Testis (tissue), 3 donors: ENCODE data around the gene SASS6. TPM values are rescaled to one million over a fixed set of nuclear protein-coding genes. Genes with fewer than 3 reads are reported as not detected.

Experiments
- DNase-seq: peaks from one replicate; pipeline ENCODE4 v3.0.0-alpha.2; 2019
- H3K27ac ChIP-seq, 2 donors: fragments of 200-600 bp; sonication (generic); one replicate each; pipeline ENCODE4 v1.5.1; 2019
- H3K27me3 ChIP-seq: fragments of 200-600 bp; sonication (generic); one replicate; pipeline ENCODE4 v1.5.1; 2019
- H3K36me3 ChIP-seq: fragments of 200-600 bp; sonication (generic); one replicate; pipeline ENCODE4 v1.5.1; 2017; ENCODE audit warnings: low read depth; ENCODE audit errors: missing control alignments
- H3K4me1 ChIP-seq: fragments of 200-600 bp; sonication (generic); one replicate; pipeline ENCODE4 v1.5.1; 2019
- H3K4me3 ChIP-seq, 2 donors: fragments of 200-600 bp; sonication (generic); one replicate each; pipeline ENCODE4 v1.5.1; 2017 to 2019
- H3K9me3 ChIP-seq: fragments of 200-600 bp; sonication (generic); one replicate; pipeline ENCODE4 v1.5.1; 2017
- CTCF ChIP-seq, 3 experiments: fragments of 450-650 bp in 2 of 3; fragments of 200-600 bp in 1 of 3; sonication (generic) in 1 of 3; IDR thresholded peaks; one replicate each; pipeline ENCODE4 v1.5.1; 2016 to 2019; ENCODE audit warnings: antibody characterized with exemption in 3 of 3, mild to moderate bottlenecking in 2 of 3, moderate library complexity in 1 of 3
- POLR2A ChIP-seq: fragments of 450-650 bp; IDR thresholded peaks from one replicate; pipeline ENCODE4 v1.6.1; 2017; ENCODE audit warnings: antibody characterized with exemption, mild to moderate bottlenecking, moderate library complexity
- WGBS, 2 donors: methylation state at CpG; one replicate each; pipeline ENCODE4 v1.1.5; 2018; 5-methylcytosine and 5-hydroxymethylcytosine counted together
- intact Hi-C: fragments of 100-400 bp; cut with DNase I; formaldehyde crosslinking; loops from one replicate; pipeline ENCODE4 v1.15.1; 2023; ENCODE audit warnings: low total_unique reads
- polyA plus RNA-seq: library from polyadenylated mRNA; stranded (reverse); fragments of 350-450 nt; fragmentation: Illumina TruSeq; extraction: RNeasy Lipid Tissue Mini Kit (QIAGEN cat#74804); gene quantifications from one replicate; pipeline ENCODE4 v1.2.3, GENCODE V29; 2014; ENCODE audit warnings: low read depth, low replicate concordance; ENCODE audit not compliant: insufficient read depth
- total RNA-seq, 2 donors: library from RNA; depleted of rRNA; stranded (reverse); fragments of >200 nt; gene quantifications; one replicate each; pipeline ENCODE4 v1.2.3, GENCODE V29; 2016

The SASS6 gene
- total and polyA plus RNA-seq, 3 donors from 2014 or later: 5.4 to 13.4 (median 9.5) TPM

- intact Hi-C loops: loop anchor here (10.0 kb wide), 1 partner anchor 360 kb away; no protein-coding TSS in a partner anchor
- H3K4me3 ChIP-seq: no peak overlapping the region
- 73 to 80% methylated on average over 5 of the region's 5 CpGs for WGBS, 2 donors
- H3K4me1 ChIP-seq: no peaks in the 10 kb centered on the region
- no peak for DNase-seq
- no peaks in the 10 kb centered on the region for H3K9me3 ChIP-seq
- no peak overlapping the region for H3K27ac ChIP-seq
- H3K27me3 ChIP-seq: no peaks in the 10 kb centered on the region
- no peaks in the 10 kb centered on the region for H3K36me3 ChIP-seq
- TF ChIP-seq POLR2A (no peak), CTCF (IDR thresholded peaks at IDR 0.05) (no peak)
Measured at GRCh38 chr1:100164702-100165101, 32.0 kb upstream of the SASS6 start.

DNA sequence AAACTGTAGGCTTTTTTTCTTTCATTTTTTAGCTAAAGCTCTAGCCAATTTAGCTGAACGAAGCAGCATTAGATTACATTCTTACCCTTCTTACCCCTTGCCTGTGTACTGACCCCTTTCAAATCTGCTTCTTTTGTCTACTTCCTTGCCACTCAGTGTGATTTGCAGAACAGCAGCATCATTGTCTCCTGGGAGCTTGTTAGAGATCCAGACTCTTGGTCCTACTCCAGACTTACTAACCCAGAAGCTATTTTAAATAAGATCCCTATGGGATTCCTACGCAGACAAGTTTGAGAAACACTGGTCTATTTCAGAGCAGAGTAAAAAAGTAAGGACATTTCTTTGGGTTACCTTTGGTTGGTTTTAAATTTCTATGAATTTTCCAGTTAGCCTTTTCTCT is 31.5 kb upstream of the SASS6 start:
- intact Hi-C loops: loop anchor here (10.0 kb wide), 1 partner anchor 359 kb away; no protein-coding TSS in a partner anchor
- no peaks in the 10 kb centered on the region for H3K27me3 ChIP-seq
- H3K9me3 ChIP-seq: no peaks in the 10 kb centered on the region
- DNase-seq: no peak
- no peaks in the 10 kb centered on the region for H3K4me1 ChIP-seq
- H3K27ac ChIP-seq: no peak overlapping the region
- no peak for TF ChIP-seq POLR2A
- no peak for TF ChIP-seq CTCF (IDR thresholded peaks at IDR 0.05)
- H3K4me3 ChIP-seq: no peak overlapping the region
- 28 to 32% methylated on average over 2 of the region's 2 CpGs for WGBS, 2 donors
- H3K36me3 ChIP-seq: no peaks in the 10 kb centered on the region

GRCh38 chr1:100162881-100163280 is 30.2 kb upstream of the SASS6 start:
- no peaks in the 10 kb centered on the region for H3K9me3 ChIP-seq
- H3K27ac ChIP-seq: no peak overlapping the region
- TF ChIP-seq POLR2A (no peak), CTCF (IDR thresholded peaks at IDR 0.05) (no peak)
- no peaks in the 10 kb centered on the region for H3K4me1 ChIP-seq
- DNase-seq: no peak
- intact Hi-C loops: loop anchor here (10.0 kb wide), 1 partner anchor 358 kb away; no protein-coding TSS in a partner anchor
- H3K4me3 ChIP-seq: no peak overlapping the region
- no peaks in the 10 kb centered on the region for H3K27me3 ChIP-seq
- no peaks in the 10 kb centered on the region for H3K36me3 ChIP-seq

DNA sequence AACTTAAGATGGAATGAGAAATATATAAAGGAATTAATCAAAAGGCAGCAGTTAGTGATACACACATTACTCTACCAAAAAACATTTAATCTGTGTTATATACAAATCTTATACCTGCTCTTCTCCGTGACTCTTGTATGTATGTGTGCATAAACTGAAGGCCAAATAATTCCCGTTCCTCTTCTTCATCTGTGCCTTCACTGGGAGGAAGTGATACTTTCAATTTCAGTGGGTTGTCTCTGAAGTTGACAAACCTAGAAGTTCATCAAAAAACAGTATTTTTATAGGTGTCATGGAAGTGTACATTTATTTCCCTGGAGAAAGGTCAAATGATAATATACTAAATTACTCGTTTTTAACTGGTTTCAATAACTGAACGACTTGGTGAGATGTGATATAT is 19.5 kb upstream of the SASS6 start:
- WGBS, 2 donors: 80 to 84% methylated on average over 4 of the region's 4 CpGs
- no peak for DNase-seq
- TF ChIP-seq POLR2A: no peak
- no peak for TF ChIP-seq CTCF (IDR thresholded peaks at IDR 0.05)
- intact Hi-C loops: no loop called here
- Histone ChIP-seq H3K27me3 (no peaks in the 10 kb centered on the region), H3K27ac (no peak overlapping the region), H3K36me3 (no peaks in the 10 kb centered on the region), H3K4me3 (no peak overlapping the region), H3K9me3 (no peaks in the 10 kb centered on the region), H3K4me1 (no peaks in the 10 kb centered on the region)

GRCh38 chr1:100151679-100152078 is 18.9 kb upstream of the SASS6 start:
- H3K27me3 ChIP-seq: no peaks in the 10 kb centered on the region
- WGBS, 2 donors: 50 to 65% methylated on average over 2 of the region's 2 CpGs
- H3K36me3 ChIP-seq: no peaks in the 10 kb centered on the region
- H3K4me3 ChIP-seq: no peak overlapping the region
- intact Hi-C loops: no loop called here
- no peaks in the 10 kb centered on the region for H3K9me3 ChIP-seq
- no peaks in the 10 kb centered on the region for H3K4me1 ChIP-seq
- DNase-seq: no peak
- H3K27ac ChIP-seq: no peak overlapping the region
- TF ChIP-seq CTCF (IDR thresholded peaks at IDR 0.05): no peak
- no peak for TF ChIP-seq POLR2A
